GM18526 (cell line): Measurements from ENCODE around the gene ZNF221.

Experiments
- POLR2A ChIP-seq: IDR thresholded peaks from 3 replicates; pipeline ENCODE4 v1.6.1; 2011; ENCODE audit not compliant: insufficient read length; ENCODE audit errors: extremely low read depth

ZNF221 gene

DNA sequence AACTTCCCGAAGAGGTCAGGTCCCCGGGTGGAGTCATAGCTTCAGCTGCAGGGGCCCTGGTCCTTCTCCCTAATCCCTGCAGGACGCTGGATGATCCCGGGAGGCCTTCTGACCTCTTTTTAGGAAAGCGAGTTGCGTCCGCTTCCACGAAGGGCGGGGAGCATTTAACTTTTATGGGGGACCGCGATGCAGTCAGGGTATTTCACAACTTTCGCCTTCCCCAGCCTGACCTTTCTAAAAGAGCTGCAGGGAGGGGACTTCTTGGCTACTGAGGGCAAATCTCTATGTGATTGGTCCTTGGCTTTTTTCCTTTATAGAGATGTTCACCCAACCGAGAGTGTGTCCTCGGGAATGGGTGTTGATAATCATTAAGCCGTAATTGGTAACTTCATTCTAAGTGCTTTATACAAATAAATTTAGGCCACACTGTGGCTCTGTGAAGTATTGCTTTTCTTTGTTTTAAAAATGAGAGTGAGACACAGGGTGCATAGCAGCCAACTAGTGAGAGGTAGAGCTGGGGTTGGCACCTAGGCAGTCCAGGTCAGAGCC is 52.5 kb downstream of the ZNF221 start:
- TF ChIP-seq POLR2A = no peak

DNA sequence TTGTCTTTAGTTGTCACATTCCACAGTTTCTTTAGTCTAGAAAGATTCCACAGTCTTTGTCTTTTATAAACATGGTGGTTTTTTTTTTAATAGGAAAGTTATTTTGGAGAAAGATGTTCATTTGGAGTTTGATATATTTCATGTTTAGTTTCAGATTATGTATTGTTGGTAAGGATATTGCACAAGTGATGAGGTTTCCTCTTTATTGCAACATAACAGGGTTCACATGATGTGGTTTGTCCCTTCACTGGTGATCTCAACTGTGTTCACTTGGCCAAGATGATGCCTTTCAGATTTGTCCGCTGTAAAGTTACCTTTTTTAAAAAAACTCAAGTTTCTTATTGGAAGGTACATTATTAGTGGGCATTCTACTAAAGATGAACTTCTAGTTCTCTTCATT is 54.9 kb downstream of the ZNF221 start:
- no peak for TF ChIP-seq POLR2A

DNA sequence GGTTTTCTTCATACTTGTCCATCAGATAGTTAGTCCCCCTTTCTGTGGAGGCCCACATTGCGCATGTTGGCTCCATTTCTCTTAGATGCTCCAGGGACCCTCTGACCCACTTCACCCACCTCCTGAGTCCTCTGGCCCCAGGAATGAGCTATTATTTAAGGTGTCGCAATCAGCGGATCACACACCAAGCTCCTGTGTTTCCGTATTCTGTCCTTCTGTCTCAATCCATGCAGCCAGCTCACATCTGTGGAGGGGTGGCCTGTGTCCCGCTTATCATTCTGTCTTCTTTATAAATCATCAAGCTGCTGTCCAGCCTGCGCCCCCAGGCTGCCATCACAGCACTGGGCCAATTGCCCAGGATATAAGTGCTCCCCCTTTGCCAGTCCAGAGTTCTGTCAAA is 56.4 kb downstream of the ZNF221 start:
- TF ChIP-seq POLR2A = no peak

DNA sequence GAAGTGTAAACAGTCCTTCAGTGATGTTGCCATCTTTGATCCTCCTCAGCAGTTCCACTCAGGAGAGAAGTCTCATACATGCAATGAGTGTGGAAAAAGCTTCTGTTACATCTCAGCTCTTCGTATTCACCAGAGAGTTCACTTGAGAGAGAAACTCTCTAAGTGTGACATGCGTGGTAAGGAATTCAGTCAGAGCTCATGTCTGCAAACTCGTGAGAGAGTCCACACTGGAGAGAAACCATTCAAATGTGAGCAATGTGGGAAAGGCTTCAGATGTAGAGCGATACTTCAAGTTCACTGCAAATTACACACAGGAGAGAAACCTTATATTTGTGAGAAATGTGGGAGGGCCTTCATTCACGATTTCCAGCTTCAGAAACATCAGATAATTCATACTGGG is 59.4 kb downstream of the ZNF221 start:
- TF ChIP-seq POLR2A = no peak
